ENCODE results near the gene MYCN.

MYCN gene

DNA sequence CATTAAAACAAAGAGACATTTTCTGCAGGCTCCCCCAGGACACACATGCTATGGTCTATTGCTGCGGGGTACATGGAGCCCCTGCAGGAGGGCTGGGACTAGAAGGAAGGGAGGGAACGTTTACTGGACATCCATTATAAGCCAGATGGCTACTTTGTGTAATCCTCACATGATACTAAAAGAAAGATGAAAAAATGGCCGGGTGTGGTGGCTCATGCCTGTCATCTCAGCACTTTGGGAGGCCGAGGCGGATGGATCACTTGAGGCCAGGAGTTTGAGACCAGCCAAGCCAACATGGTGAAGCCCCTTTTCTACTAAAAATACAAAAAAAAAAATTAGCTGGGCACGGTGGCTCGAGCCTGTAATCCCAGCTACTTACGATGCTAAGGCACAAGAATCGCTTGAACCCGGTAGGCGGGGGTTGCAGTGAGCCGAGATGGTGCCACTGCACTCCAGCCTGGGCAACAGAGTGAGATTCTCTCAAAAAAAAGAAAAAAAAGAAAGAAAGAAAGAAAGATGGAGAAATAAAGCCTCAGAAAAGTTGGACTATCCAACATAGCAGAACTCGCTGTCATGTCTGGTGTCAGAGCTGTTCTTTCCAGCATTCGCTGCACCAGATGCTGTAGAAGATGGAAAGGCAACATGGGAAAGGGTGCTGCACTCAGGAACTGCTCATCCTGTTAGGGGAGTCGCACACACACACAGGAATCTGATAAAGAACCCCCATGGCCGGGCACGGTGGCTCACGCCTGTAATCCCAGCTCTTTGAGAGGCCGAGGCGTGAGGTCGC lies 7.8 kb upstream of the MYCN start:
- no peak overlapping the region for H3K4me3 ChIP-seq (ENCODE audit: insufficient read depth, low read length, poor library complexity, severe bottlenecking)
- H2AFZ ChIP-seq (ENCODE audit: low read depth, low read length, severe bottlenecking): no peak overlapping the region
- no peak overlapping the region for H3K9ac ChIP-seq (ENCODE audit: low read length)
- no peaks in the 10 kb centered on the region for H3K9me3 ChIP-seq (ENCODE audit: insufficient read depth, low read length)
- no peaks in the 10 kb centered on the region for H3K9me2 ChIP-seq (replicated peaks; ENCODE audit: insufficient read depth, low read length)
- no peak overlapping the region for H3K27ac ChIP-seq (ENCODE audit: low read depth, low read length)
- H3K36me3 ChIP-seq (ENCODE audit: low read length): no peaks in the 10 kb centered on the region
- no peaks in the 10 kb centered on the region for H3F3A ChIP-seq (ENCODE audit: insufficient read depth)
- H4K20me1 ChIP-seq (ENCODE audit: low read depth, low read length): no peaks in the 10 kb centered on the region
- H3K4me2 ChIP-seq (ENCODE audit: low read depth, low read length, poor library complexity, severe bottlenecking): no peak overlapping the region
- H3K27me3 ChIP-seq (ENCODE audit: low read length): no peaks in the 10 kb centered on the region
- H3K79me2 ChIP-seq (ENCODE audit: insufficient read depth, low read length): no peaks in the 10 kb centered on the region
- TF ChIP-seq, protein P1, sequence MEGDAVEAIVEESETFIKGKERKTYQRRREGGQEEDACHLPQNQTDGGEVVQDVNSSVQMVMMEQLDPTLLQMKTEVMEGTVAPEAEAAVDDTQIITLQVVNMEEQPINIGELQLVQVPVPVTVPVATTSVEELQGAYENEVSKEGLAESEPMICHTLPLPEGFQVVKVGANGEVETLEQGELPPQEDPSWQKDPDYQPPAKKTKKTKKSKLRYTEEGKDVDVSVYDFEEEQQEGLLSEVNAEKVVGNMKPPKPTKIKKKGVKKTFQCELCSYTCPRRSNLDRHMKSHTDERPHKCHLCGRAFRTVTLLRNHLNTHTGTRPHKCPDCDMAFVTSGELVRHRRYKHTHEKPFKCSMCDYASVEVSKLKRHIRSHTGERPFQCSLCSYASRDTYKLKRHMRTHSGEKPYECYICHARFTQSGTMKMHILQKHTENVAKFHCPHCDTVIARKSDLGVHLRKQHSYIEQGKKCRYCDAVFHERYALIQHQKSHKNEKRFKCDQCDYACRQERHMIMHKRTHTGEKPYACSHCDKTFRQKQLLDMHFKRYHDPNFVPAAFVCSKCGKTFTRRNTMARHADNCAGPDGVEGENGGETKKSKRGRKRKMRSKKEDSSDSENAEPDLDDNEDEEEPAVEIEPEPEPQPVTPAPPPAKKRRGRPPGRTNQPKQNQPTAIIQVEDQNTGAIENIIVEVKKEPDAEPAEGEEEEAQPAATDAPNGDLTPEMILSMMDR (IDR thresholded peaks at IDR 0.05; ENCODE audit: insufficient read depth, low read length, poor library complexity, severe bottlenecking): no peak
- no peak for TF ChIP-seq EZH2phosphoT487 (conservative IDR thresholded peaks at IDR 0.05; ENCODE audit: low read length)

DNA sequence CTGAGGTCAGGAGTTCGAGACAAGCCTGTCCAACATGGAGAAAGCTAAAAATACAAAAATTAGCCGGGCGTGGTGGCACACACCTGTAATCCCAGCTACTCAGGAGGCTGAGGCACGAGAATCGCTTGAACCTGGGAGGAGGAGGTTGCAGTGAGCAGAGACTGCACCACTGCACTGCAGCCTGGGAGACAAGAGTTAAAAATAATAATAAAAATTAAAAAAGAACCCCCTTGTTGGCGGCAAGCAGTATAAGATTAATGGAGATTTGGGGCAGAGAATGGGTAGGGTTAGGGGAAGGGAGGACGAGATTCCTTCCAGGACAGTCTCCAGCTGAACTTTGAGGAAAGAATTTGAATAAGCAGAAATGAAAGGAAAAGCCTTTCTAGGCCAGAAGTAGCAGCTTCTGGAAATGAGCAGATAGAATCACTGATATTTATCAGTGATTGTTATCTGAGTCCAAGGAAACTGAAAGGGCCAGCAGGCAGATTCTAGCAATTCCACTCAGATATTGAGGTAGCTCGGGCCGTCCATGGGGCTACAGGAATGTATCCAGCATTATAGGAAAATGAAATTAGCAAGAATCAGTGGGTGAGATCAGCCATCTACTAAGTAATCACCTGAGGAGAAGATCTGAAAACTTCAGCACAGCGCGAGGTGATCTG lies 7.0 kb upstream of the MYCN start:
- H3K27me3 ChIP-seq (ENCODE audit: low read length): no peaks in the 10 kb centered on the region
- H3K9me2 ChIP-seq (replicated peaks; ENCODE audit: insufficient read depth, low read length): no peaks in the 10 kb centered on the region
- no peaks in the 10 kb centered on the region for H3K36me3 ChIP-seq (ENCODE audit: low read length)
- no peak overlapping the region for H3K4me3 ChIP-seq (ENCODE audit: insufficient read depth, low read length, poor library complexity, severe bottlenecking)
- H3K4me2 ChIP-seq (ENCODE audit: low read depth, low read length, poor library complexity, severe bottlenecking): no peak overlapping the region
- H3K27ac ChIP-seq (ENCODE audit: low read depth, low read length): no peak overlapping the region
- TF ChIP-seq, protein P1 (IDR thresholded peaks at IDR 0.05; ENCODE audit: insufficient read depth, low read length, poor library complexity, severe bottlenecking): no peak
- TF ChIP-seq EZH2phosphoT487 (conservative IDR thresholded peaks at IDR 0.05; ENCODE audit: low read length): no peak
- no peak overlapping the region for H2AFZ ChIP-seq (ENCODE audit: low read depth, low read length, severe bottlenecking)
- H4K20me1 ChIP-seq (ENCODE audit: low read depth, low read length): no peaks in the 10 kb centered on the region
- no peaks in the 10 kb centered on the region for H3F3A ChIP-seq (ENCODE audit: insufficient read depth)
- no peak overlapping the region for H3K9ac ChIP-seq (ENCODE audit: low read length)
- H3K79me2 ChIP-seq (ENCODE audit: insufficient read depth, low read length): no peaks in the 10 kb centered on the region
- H3K9me3 ChIP-seq (ENCODE audit: insufficient read depth, low read length): no peaks in the 10 kb centered on the region

DNA sequence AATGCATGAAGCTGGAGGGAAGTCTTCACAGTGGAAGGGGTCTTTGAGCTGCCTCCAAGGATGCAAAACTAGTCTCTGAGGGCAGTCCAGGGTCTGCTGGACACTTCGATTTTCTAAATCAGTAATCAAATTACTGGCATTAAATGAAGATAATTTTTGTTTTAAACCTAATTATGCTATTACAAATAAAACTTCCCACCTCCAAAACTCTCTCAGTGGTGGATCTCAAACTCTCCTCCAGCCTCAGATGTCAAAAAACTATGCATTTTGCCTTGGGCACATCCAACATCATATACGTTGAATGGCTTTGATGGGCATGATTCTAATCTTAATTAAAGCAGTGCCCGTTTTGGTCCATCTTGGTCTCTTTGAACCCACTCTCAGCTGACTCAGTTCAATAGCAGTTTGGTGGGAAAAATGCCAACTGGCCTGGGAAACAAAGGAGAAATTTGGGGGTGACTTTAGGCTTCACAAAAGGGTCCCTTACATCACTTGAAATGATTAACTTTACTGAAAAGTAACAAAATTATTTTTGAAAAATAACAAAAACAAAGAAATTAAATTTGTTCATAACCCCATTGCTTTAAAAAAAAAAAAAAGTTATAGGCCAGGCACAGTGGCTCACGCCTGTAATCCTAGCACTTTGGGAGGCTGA lies 5.9 kb upstream of the MYCN start:
- no peaks in the 10 kb centered on the region for H3K36me3 ChIP-seq (ENCODE audit: low read length)
- H2AFZ ChIP-seq (ENCODE audit: low read depth, low read length, severe bottlenecking): no peak overlapping the region
- H3K9me2 ChIP-seq (replicated peaks; ENCODE audit: insufficient read depth, low read length): no peaks in the 10 kb centered on the region
- H4K20me1 ChIP-seq (ENCODE audit: low read depth, low read length): no peaks in the 10 kb centered on the region
- H3K79me2 ChIP-seq (ENCODE audit: insufficient read depth, low read length): no peaks in the 10 kb centered on the region
- no peak overlapping the region for H3K4me3 ChIP-seq (ENCODE audit: insufficient read depth, low read length, poor library complexity, severe bottlenecking)
- no peak overlapping the region for H3K9ac ChIP-seq (ENCODE audit: low read length)
- H3K27ac ChIP-seq (ENCODE audit: low read depth, low read length): no peak overlapping the region
- no peaks in the 10 kb centered on the region for H3K27me3 ChIP-seq (ENCODE audit: low read length)
- H3K9me3 ChIP-seq (ENCODE audit: insufficient read depth, low read length): no peaks in the 10 kb centered on the region
- H3F3A ChIP-seq (ENCODE audit: insufficient read depth): no peaks in the 10 kb centered on the region
- TF ChIP-seq, protein P1 (IDR thresholded peaks at IDR 0.05; ENCODE audit: insufficient read depth, low read length, poor library complexity, severe bottlenecking): no peak
- TF ChIP-seq EZH2phosphoT487 (conservative IDR thresholded peaks at IDR 0.05; ENCODE audit: low read length): no peak
- H3K4me2 ChIP-seq (ENCODE audit: low read depth, low read length, poor library complexity, severe bottlenecking): no peak overlapping the region
